HG02943 (cell line): ENCODE results near the gene DIRAS3.
"Not testable (repeated sequence)": the region's sequence is repeated elsewhere in the genome, so short reads cannot be mapped to it uniquely, and the experiment has no call there.

Source experiments
- ATAC-seq: cut with Tn5 transposase; IDR thresholded peaks from one replicate; pipeline ENCODE4 v1.9.1; 2021; ENCODE audit warnings: mild to moderate bottlenecking, low read depth, moderate library complexity; ENCODE audit not compliant: unreplicated experiment

The DIRAS3 gene

DNA sequence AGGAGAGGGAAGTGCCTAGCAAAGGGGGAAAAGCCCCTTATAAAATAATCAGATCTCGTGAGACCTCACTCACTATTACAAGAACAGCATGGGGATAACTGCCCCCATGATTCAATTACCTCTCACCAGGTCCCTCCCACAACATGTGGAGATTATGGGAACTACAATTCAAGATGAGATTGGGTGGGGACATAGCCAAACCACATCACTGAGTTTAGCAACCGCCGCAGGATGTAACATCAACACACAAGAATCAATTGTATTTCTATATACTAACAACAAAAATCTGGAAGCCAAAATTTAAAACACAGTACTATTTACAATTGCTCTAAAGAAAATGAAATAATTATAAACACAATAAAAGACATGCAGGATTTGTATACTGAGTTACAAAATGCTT, 21.9 kb downstream of the DIRAS3 start:
- ATAC-seq: no peak

DNA sequence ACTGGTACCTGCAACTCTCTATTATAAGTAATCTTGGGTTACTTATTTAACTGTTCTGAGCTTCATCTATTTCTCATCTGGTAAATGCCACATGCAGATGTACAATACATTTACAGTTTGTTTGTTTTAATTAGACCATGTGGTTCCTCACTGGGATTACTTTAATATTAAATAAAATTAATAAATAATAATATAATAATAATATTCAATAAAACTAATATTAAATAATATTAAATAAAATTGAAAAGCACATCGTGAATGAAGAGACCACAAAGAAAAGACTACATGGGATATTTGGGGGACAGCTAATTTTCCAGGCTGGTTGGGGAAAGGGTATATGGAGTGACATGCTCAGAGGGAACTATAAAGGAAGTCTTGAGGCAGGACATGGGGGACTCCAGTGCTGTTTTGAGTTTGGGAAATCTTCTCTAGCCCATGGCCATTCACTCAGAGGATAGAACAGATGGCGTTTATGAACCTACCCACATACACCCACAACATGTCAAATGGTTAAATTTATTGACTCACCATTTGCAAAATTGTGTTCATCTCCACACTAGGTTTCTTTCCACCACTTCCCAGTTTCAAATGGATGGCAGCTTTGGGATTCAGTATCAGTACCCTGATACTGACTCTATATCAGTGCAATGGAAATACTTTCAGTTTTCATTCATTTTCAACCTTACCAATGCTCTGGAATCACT, 25.6 kb downstream of the DIRAS3 start:
- no peak for ATAC-seq

DNA sequence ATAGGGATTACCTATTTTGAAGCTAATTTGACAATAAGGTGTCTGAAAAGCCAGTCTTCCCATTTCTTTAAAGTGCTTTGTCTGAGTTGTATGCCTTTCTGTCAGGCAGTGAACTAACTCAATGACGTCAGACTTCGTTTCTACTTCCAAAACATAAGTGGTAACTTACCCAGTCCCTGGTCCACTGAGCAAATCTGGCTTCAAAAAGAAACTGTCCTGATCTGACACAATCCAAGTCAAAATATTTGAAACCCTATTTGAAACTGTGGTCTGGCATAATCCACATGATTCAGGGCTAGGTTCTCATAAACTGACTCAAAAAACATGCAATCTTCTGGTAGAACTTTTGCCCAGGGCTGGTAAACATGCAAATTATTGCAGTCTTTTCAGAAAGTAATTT, 34.0 kb downstream of the DIRAS3 start:
- no peak for ATAC-seq

DNA sequence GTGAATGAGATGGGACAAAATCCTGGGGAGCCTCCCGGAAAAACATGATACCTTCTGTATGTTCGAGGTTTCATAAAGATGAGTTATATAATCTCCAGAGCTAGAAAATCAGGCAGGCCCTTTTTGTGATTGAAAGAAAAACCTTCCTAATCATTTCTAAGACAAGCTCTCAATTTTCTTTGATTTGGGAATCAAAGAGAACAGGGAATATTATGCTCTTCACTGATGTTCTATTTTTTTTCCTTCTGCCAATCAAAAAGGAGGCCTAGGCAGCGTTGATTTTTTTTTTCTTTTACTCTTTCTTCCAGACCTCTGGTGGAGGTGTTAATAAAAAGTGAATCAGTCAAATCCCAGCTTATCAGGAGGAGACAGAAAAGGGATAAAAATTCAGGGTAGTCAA, 34.5 kb downstream of the DIRAS3 start:
- no peak for ATAC-seq

DNA sequence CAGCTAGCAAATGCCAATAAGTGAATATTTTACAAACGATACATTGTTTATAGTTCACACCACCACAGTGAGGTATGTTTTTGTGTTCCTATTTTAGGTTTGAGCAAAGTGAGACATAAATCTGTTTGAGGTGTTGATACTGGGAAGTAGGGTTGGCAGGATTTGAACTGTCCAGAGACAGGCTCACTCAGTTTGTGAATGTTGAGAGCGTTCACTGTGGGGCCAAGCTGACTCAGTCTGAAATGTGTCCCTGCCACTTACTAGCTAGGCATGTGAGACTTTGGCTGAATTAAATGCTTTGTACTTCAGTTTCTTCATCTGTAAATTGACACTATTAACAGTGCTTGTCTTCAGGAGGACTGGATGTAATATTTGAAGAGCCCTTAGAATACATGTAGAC, 35.1 kb downstream of the DIRAS3 start:
- no peak for ATAC-seq

DNA sequence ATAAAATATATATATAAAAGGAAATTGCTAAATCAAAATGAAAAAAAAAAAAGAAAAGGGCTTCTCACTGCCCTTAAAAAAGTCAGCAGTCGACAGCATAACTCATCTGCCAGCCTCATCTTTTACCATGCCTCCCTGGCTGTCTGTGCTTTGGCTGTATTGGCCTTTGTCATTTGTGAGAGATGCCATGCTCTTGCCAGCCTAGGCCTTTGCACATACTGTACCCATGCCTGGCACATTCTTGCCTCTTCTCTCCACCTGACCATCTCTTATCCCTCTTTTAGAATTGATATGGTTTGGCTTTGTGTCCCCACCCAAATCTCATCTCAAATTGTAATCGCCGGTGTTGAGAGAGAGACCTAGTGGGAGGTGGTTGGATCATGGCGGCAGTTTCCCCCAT, 37.1 kb downstream of the DIRAS3 start:
- ATAC-seq: no peak

GRCh38 chr1:68011657-68012375, 38.6 kb downstream of the DIRAS3 start:
- ATAC-seq: no peak

GRCh38 chr1:68010543-68010942, 39.9 kb downstream of the DIRAS3 start:
- ATAC-seq: no peak

- no peak for ATAC-seq
Observed at GRCh38 chr1:68010090-68010489, 40.3 kb downstream of the DIRAS3 start.

- ATAC-seq: not testable (repeated sequence)
Observed at GRCh38 chr1:68003626-68004025, 46.8 kb downstream of the DIRAS3 start.

DNA sequence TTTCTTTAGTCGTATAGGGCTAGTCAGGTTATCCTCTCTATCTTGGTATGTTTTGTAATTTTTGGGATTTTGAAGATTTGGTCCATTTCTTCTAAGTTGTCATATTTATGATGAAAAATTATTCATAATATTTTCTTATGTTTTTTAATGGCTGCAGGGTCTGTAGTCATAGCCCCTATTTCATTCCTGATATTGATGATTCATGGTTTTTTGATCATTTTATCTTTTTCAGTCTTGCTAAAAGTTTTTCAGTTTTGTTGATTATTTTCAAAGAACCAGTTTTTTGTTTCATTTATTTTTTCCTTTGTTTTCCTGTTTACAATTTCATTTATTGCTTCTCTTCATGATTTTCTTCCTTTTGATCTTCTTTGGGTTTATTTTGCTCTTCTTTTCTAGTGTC, 50.2 kb downstream of the DIRAS3 start:
- no peak for ATAC-seq

DNA sequence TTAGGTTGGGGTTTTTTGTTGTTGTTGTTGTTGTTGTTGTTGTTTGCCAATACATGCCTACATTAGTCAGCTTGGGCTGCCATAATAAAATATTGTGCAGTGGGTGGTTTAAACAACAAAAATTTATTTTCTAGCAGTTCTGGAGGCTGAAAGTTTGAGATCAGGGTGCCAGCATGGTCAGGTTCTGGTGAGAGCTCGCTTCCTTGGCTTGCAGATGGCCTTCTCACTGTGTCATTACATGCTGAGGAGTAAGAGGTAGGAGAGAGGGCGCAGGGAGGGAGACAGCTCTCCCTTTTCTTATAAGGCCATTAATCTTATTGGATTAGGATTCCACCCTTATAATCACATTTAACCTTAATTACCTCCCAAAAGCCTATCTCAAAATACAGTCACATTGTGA, 52.7 kb downstream of the DIRAS3 start:
- ATAC-seq: no peak
